ENCODE data around the gene AP1G1.

The AP1G1 gene

GRCh38 chr16:71758293-71758760, 50.3 kb downstream of the AP1G1 start:
- DNase-seq (ENCODE audit: low spot score), result no peak
- no peak for FAIRE-seq

- FAIRE-seq (no peak), DNase-seq (ENCODE audit: low spot score) (no peak)
Observed at GRCh38 chr16:71754652-71755051, 54.0 kb downstream of the AP1G1 start.

- FAIRE-seq (no peak), DNase-seq (ENCODE audit: low spot score) (no peak)
Observed at GRCh38 chr16:71754108-71754507, 54.5 kb downstream of the AP1G1 start.

GRCh38 chr16:71748226-71748625, 60.4 kb downstream of the AP1G1 start:
- FAIRE-seq, result no peak

GRCh38 chr16:71746442-71747046, 62.1 kb downstream of the AP1G1 start:
- FAIRE-seq (peak; percentile 64), DNase-seq (ENCODE audit: low spot score) (no peak)

More at GRCh38 chr16:71748226-71748625, 60.4 kb downstream of the AP1G1 start:
- no peak for DNase-seq (ENCODE audit: low spot score)

- DNase-seq (ENCODE audit: low spot score) (no peak), FAIRE-seq (no peak)
Observed at GRCh38 chr16:71738855-71739254, 69.8 kb downstream of the AP1G1 start.

- no peak for FAIRE-seq
Observed at GRCh38 chr16:71737501-71737900, 71.1 kb downstream of the AP1G1 start.

GRCh38 chr16:71734511-71734910, 74.1 kb downstream of the AP1G1 start:
- FAIRE-seq (no peak), DNase-seq (ENCODE audit: low spot score) (no peak)

More at GRCh38 chr16:71737501-71737900, 71.1 kb downstream of the AP1G1 start:
- DNase-seq (ENCODE audit: low spot score), result no peak

- FAIRE-seq (no peak), DNase-seq (ENCODE audit: low spot score) (no peak)
Observed at GRCh38 chr16:71732587-71732986, 76.0 kb downstream of the AP1G1 start.

GRCh38 chr16:71727551-71728324, 80.9 kb downstream of the AP1G1 start:
- FAIRE-seq (no peak), DNase-seq (ENCODE audit: low spot score) (no peak)

- FAIRE-seq, result no peak
Observed at GRCh38 chr16:71726476-71727315, 81.9 kb downstream of the AP1G1 start.

GRCh38 chr16:71724320-71724751, 84.3 kb downstream of the AP1G1 start, which contains the start of gene PHLPP2:
Gene PHLPP2, minus strand, starts transcription at chr16:71724701. Its CDS starts 9,906 bp downstream, at chr16:71714795.
- FAIRE-seq, result no peak

More at GRCh38 chr16:71726476-71727315, 81.9 kb downstream of the AP1G1 start:
- DNase-seq (ENCODE audit: low spot score), result no peak

GRCh38 chr16:71723537-71724319, 84.9 kb downstream of the AP1G1 start:
- DNase-seq (ENCODE audit: low spot score) (peak; percentile 44), FAIRE-seq (no peak)

More at GRCh38 chr16:71724320-71724751, 84.3 kb downstream of the AP1G1 start, which contains the start of gene PHLPP2:
- DNase-seq (ENCODE audit: low spot score), result no peak

- peak; percentile 45 for DNase-seq (ENCODE audit: low spot score)
- no peak for FAIRE-seq
Observed at GRCh38 chr16:71722801-71723536, 85.7 kb downstream of the AP1G1 start.

GRCh38 chr16:71721066-71721740, 87.4 kb downstream of the AP1G1 start:
- FAIRE-seq (no peak), DNase-seq (ENCODE audit: low spot score) (no peak)

- no peak for FAIRE-seq
- no peak for DNase-seq (ENCODE audit: low spot score)
Observed at GRCh38 chr16:71712501-71712900, 96.1 kb downstream of the AP1G1 start.

GRCh38 chr16:71711789-71712188, 96.8 kb downstream of the AP1G1 start:
- no peak for DNase-seq (ENCODE audit: low spot score)

GRCh38 chr16:71709229-71709781, 99.3 kb downstream of the AP1G1 start:
- peak; percentile 90 for FAIRE-seq
- DNase-seq (ENCODE audit: low spot score), result peak; percentile 57

More at GRCh38 chr16:71711789-71712188, 96.8 kb downstream of the AP1G1 start:
- no peak for FAIRE-seq

GRCh38 chr16:71708696-71709095, 99.9 kb downstream of the AP1G1 start:
- DNase-seq (ENCODE audit: low spot score) (no peak), FAIRE-seq (no peak)
